ENCODE results near the gene TNIK. TPM values are rescaled to one million over a fixed set of nuclear protein-coding genes. Genes with fewer than 3 reads are reported as not detected.
"Not testable (repeated sequence)": the region's sequence is repeated elsewhere in the genome, so short reads cannot be mapped to it uniquely, and the experiment has no call there.

The TNIK gene
- polyA plus RNA-seq, 4 donors = 15.8 to 20.1 (median 17.4) TPM

DNA sequence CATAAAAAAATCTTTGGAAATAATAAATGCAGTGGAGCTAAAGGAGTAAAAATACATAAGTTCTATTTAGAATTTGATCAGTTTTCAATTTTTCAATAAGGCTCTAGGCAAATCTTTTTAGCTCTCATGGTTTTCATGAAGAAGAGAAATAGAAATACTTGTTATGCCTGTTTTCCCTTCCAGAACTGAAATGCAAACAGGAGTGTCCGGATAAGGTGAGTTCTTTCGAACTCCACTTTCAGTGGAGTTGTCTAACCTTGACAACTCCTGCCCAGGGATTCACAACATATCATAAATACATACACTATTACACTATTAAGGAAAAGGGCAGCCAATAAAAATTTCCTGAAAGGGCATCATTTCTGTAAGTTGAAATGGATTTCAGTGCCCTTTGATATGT, 217.3 kb downstream of the TNIK start:
- DNase-seq (ENCODE audit: low read depth in 4 of 4, low spot score in 2 of 4) = no peak

DNA sequence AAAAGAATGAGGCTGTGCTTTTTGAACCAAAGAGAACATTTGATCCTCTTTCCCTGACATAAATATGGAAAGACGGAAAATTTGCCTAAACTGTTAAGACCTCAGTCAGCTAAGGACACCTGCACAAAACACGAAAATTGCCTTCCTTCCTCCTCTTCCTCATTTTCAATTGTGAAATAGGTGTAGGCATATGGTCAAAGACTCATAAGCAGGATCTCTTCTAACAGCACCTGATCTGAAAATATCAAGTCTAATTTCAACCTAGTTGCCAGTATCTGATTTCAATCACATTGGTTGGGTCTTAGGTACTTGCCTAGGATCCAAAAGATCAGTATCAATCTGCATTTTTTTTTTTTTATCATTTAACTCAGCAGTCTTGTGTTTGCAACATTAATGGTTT, 218.0 kb downstream of the TNIK start:
- no peak for DNase-seq (ENCODE audit: low read depth in 4 of 4, low spot score in 2 of 4)

DNA sequence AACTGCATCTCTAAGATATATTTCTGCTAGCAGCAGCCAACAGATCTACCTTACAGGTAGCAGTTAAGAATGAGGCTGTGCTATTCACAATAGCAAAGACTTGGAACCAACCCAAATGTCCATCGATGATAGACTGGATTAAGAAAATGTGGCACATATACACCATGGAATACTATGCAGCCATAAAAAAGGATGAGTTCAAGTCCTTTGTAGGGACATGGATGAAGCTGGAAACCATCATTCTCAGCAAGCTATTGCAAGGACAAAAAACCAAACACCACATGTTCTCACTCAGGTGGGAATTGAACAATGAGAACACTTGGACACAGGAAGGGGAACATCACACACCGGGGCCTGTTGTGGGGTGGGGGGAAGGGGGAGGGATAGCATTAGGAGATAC, 218.6 kb downstream of the TNIK start:
- not testable (repeated sequence) for DNase-seq (ENCODE audit: low read depth in 4 of 4, low spot score in 2 of 4)

DNA sequence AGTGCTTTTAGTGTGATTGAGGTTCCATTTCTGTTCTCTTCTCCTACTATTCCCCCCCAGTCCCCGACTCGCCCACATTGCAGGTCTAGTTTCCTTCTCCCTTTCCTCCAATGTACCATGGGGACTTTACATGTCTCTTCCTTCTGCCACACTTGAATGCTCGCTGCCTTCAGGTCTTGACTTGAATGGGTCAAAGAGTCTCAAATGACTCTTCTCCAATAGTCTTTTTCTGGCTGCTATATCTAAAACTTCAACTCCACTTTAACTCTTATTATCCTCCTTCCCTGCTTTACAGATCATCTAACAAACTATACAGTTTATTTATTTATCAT, 219.7 kb downstream of the TNIK start:
- no peak for DNase-seq (ENCODE audit: low read depth in 4 of 4, low spot score in 2 of 4)

DNA sequence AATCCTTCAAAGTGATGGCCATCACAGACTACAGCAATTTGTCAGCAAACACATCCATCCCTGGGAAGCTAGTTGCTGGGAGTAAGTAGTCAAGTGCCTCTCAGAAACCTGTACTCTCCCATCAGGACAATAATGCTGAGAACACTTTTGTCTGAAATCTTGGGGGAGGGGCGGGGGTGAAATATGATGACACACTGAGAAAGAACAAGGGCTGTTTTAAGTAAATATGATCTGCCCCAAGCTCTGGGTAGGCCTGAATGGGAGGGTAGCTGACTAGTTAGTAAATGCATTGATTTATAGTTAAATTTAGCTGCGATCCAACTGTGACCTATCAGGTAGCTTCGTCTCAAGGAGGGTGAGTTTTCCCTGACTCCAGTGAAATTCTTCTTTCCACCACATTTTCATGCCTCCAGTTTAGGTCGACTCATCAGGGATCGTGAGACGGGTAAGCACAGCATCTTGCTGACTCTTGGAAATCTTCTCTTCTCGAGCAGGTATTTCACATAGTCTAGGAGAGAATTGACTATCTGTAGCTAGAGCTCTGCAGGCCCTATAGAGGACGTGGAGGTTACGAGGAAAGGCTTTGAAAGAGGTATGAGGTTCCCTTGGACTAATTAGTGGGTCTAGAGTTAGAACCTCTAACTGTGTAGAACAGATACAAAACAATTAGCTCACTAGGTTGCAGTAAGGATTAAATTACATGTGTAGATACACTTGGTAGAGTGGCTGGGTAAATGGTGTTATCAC, 220.3 kb downstream of the TNIK start:
- no peak for DNase-seq (ENCODE audit: low read depth in 4 of 4, low spot score in 2 of 4)

DNA sequence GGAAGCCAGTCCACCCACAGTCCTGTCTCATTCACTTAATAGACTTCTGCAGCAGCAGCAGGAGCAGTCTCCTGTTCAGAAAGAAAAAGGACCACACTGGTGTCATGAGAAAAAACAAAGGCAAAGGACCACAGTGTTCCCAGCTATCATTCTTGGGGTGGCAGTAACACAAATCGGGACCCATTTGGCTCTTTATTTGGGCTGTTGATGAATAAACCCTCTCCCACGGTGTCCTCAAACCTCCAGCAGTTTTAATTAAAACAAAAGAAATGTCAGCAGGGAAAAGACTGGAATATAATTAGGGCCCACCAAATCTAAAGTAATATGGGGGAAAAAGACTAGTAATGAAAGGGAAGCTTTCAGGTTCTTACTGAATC, 223.2 kb downstream of the TNIK start:
- no peak for DNase-seq (ENCODE audit: low read depth in 4 of 4, low spot score in 2 of 4)

DNA sequence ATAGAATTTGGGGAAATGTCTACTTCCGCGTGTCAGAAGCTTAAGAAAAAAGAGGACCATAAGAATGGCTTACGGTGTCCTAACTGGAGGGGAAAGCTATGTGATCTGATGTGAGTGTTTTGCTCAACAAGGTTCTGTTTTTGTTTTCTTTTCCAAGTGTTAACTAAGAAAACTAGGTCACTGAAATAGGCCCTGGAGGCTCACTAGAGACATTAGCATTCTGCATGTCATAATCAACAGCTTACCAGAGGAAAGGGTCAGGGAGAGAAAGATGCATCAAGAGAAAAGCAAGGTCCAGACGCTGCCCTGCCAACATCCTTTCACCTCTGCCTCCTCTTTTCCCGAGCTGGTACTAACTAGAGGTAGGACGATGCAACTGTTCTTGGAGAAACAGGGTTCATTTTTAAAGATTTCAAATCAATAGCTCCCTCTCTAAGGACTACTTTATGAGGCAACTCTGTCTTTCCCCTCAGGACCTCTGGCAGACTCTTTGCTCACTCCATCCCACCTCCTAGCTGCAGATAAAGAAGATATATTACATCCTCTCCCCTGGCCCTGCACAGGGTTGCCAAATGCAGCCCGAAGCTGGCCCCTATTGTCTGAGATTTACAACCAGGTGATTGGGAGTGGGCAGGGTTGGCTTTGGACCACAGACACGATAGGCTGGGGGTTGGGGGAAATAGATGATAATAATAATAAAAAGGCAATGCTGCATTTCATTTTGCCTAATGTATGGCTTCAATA, 223.8 kb downstream of the TNIK start:
- DNase-seq (ENCODE audit: low read depth in 4 of 4, low spot score in 2 of 4) = no peak

DNA sequence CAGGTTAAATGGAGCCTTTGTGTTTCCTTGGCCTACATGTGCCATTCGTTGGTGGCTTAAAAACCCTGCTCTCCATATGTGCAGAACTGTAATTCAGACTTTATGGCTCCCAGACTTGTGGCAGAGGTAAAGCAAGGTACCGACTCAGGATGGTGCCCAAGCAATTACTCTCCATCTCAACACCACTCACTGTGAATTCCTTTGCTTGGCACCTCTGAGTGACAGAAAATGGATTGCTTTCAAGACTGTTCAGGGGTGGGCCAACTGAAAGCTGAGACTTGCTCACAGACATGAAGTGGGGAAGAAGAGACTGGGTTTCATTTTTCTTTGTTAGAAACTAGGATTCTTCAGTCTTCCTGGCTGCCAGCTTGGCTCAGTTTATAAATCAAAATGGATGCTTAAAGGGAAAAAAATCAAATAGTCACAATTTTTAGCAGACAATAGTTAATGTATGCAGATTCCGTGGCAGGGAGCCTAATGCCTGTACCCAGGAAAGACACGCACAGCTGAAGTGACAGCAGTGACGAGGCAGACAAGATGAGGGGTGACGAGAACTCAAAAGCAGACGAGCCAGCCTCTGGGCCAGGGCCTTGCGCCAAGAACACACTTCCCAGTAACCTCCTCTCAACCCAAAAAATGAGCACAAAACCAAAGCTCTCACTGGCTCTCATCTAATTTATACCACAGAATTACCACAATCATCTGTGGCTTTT, 225.8 kb downstream of the TNIK start:
- DNase-seq (ENCODE audit: low read depth in 4 of 4, low spot score in 2 of 4) = no peak

DNA sequence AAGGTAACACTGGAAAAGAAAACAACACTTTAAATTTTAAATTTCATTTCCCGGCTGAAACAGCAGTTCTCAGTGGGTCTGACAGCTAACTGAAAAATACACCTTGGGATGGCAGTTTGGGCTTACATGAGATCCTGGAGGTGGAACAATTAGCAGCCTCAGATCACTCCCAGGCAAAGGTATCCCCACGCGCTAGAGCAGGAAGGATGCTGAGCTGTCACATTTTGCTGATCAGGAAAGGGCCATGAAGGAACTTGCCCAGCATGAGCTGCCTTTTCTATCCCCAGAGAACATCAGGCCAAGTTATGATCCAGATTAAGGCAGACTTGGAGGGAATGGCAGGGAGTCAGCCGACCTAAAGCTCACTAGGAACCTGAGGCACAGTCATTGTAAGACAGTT, 228.8 kb downstream of the TNIK start:
- DNase-seq (ENCODE audit: low read depth in 4 of 4, low spot score in 2 of 4) = no peak

DNA sequence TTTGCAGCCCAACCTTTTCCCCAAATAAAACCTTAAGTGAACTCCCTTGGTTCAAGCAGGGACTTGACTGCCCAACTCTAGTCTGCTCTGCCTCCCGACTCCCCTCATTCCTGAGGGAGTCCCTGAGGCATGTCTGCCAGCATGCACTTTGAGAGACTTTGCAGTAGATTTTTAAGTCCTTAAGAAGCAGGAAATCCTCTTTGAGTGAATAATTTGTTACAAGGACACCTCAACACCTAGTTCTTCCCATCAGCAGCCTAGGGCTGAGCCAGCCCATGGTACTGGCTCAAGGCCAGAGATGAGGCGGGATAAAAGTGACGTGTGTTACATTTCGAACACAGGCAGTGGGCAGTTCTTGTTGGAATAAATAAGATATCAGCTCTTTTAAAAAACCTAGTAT, 229.3 kb downstream of the TNIK start:
- no peak for DNase-seq (ENCODE audit: low read depth in 4 of 4, low spot score in 2 of 4)

DNA sequence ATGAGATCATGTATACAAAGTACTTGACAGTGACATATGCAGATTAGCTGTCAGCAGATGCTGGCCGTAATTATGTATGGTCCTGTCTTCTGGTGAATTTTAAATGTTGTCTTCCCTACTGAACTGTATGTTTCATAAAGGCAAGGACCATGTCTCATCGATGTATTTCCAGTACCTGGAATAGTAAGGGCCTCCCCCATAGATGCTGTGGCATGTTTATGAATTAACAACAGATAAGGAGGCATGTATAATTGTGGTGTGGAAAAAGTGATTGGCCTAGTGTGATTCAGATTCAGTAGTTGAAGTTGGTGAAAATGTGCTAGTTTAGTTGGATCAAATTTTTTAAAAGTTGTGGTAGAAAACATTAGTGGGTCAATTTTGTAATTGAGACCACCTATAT, 231.0 kb downstream of the TNIK start:
- no peak for DNase-seq (ENCODE audit: low read depth in 4 of 4, low spot score in 2 of 4)

DNA sequence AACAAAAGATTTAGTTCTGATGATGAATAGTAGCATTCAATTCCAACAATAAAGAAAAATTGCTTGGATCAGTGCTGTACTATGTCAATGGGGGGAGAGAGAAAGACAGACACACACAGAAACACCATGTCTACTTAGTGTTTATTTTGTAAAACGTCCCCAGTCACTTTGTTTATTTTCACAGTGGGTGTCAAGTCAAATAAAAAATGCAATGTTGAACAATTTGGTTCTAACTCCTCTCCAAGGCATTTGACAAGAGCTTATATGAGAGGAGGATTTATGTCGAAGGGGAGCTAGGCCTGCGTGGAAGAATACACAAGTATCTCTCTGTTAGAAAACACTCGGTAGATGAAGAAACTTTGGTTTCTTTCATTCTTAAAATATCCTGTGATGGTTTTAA, 232.0 kb downstream of the TNIK start:
- DNase-seq (ENCODE audit: low read depth in 4 of 4, low spot score in 2 of 4) = no peak

DNA sequence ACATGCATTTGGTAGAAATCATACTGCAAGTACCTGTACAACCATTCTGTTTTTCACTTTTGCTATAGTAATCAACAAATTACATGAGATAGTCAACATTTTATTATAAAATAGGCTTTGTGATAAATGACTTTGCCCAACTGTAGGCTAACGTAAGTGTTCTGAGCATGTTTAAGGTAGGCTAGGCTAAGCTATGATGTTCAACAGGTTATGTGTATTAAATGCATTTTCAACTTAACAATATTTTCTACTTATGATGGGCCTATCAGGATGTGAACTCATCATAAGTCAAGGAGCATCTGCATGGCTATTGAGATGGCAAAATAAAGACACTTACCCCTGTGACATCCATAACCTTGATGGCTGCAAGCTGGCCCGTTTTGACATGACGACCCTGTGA, 232.4 kb downstream of the TNIK start:
- DNase-seq (ENCODE audit: low read depth in 4 of 4, low spot score in 2 of 4) = no peak

DNA sequence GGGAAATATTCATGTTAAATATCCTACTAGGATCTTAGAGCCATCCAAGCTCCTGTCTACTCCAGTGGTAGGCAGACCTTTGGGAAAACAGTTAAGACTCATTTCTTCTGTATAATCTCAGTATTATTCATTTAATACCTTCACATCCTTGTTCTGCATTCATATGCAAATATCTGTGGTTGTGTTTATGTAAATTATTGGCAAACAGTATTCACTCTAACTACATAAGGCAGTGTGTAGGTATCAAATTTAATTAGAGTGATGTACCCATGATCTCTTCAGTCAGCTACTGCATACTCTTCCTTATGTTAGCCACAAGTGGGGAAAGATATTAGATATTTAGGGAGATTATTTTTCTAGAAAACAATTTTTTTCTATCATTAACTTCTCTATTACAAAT, 232.8 kb downstream of the TNIK start:
- DNase-seq (ENCODE audit: low read depth in 4 of 4, low spot score in 2 of 4) = no peak

DNA sequence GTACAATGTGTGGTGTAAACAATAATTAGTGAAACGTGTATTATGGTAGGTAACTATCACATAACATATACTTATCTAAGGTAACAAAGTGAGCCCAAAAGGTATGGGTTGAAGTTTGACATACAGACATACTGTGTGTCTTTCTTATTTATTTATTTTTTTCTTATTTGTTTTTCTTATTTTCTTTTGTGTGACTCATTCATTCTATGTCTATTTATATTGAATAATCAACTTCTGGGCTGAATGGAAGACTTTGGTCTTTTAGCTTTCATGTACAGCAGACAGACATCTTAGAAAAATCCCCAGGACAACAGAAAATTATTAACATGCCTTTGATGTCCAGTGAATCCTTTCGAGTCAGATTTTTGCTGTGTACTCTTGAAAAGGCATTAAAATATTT, 233.4 kb downstream of the TNIK start:
- DNase-seq (ENCODE audit: low read depth in 4 of 4, low spot score in 2 of 4) = no peak

DNA sequence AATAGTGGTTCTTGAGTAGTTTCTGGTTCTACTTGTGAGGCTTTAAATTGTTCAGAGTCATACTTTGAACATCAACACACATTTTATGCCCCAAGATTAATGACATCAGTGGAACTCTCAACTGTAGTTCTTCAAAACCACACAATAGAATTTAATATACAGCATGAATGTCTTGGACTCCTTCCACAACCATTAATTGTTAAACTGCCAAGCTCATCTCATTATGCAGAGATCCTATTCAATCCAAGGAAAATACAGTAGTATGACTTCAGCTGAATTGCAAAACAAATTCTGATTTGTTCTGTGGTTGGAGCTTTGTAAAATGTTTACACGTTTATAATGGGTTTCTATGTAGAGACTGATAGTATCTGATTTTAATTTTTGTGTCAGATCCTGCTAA, 234.5 kb downstream of the TNIK start:
- DNase-seq (ENCODE audit: low read depth in 4 of 4, low spot score in 2 of 4) = no peak

DNA sequence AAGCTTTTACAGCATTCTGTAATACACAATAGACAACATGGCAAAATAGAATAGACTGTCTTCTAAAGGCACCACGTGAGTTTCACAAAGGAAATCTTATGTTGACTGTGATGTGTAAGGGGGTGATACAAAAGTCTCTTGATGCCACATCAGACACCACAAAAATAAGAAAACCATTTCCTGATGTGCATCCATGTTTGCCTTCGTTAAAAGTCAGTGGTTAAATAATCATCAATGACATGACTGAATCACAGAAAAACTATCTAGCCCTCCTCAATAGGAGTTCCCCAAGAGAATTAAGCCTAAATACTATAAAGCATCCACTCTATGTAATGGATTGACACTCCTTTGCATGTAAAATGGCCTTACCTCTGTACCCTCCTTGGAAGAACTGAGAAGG, 235.0 kb downstream of the TNIK start:
- DNase-seq (ENCODE audit: low read depth in 4 of 4, low spot score in 2 of 4) = no peak

DNA sequence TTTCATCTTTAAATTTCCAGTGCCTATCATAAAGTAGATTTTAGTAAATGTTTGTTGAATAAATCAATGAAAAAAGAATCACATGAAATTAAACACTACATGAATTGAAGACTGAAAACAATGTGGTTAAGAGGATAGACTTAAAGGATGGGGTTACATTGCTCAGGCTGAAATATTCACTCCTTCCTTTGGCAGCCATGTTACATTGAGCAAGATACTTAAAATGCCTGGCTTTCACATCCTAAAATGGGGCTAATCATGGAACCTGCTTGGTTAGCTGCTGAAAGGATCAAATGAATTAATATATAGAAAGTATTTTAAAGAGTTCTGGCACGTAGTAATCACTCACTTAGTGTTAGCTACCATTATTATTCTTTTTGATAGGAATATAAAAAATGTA, 236.8 kb downstream of the TNIK start:
- no peak for DNase-seq (ENCODE audit: low read depth in 4 of 4, low spot score in 2 of 4)

DNA sequence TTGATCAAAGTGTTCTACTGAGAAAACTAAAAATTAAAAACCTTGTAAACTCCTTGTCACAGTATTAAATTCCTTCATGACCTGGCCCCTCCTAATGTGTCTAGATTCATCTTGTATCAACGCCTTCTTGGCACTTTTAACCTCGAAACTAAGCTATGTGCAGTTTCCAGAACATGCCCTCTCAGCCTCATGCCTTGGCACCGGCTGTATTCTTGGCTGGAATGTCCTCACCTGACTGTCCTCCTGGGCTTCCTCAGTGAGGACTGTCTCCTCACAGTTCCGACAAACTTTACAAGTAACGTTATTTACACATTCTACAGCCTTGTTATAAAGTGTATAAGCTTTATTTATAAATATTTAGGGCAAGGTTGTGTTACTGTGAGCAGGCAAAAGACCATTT, 237.2 kb downstream of the TNIK start:
- DNase-seq (ENCODE audit: low read depth in 4 of 4, low spot score in 2 of 4) = no peak

DNA sequence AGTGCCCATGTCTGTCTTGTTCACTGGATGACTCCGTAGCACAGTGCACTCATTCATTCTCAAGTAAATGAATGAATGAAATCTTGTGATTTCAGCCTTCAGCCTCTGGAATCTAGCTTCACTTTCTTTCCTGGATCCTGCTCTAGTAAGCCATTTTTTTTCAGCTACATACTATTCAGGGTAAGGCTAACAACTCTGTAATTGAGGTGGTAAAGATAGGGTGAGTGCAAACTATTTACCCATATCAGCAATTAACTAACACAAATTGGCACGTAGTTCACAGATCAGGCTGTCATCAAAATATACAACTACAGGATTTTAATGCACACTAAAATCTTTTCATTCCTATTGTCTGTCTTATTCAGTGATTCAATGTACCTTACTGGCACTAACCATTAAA, 238.6 kb downstream of the TNIK start:
- DNase-seq (ENCODE audit: low read depth in 4 of 4, low spot score in 2 of 4) = no peak

DNA sequence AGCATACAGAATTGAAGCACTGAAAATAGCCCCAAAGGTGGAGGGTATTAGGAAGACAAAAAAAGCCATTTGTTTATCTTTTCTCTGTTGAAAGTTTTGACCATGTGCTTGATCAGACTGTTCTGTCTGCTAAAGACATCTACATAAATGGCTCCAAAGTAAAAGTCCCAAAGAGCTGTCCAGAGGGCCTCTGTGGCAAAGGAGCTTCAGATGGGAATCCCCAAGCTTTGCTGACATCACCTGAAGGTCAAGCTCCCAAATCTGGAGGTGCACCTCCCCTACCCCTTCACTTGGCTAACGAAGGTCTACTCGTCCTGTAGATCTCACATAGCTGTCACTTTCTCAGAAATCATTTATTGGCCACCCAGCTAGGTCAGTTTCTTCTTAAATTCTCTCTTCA, 239.1 kb downstream of the TNIK start:
- no peak for DNase-seq (ENCODE audit: low read depth in 4 of 4, low spot score in 2 of 4)

DNA sequence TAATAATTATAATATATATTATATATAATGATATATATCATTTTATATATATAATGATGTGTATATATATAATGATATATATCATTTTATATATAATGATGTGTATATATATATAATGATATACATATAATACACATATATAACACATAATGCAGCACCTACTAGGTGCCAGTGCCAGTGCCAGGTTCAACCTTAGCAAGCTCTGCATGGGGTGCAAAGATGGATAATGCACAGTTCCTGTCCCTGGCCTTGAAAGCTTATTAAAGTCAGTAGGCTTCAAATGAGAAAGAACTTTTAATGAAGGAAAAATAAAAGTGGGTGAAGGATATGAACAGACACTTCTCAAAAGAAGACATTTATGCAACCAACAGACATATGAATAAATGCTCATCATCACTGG, 240.9 kb downstream of the TNIK start:
- DNase-seq (ENCODE audit: low read depth in 4 of 4, low spot score in 2 of 4) = no peak
